Measurements from ENCODE around the gene SCMH1. TPM values are rescaled to one million over a fixed set of nuclear protein-coding genes. Genes with fewer than 3 reads are reported as not detected.

SCMH1 gene
- total RNA-seq, 4 donors from 2014 or later, result 76.5 to 110 (median 92.4) TPM

- H3K4me1 ChIP-seq, result peaks cover 0 to 12% (median 6%) of the 10 kb centered on the region in 4 donors
- no peaks in the 10 kb centered on the region for H3K27me3 ChIP-seq
- WGBS, result 93% methylated on average over 8 of the region's 8 CpGs
- no peak for DNase-seq (ENCODE audit: extremely low spot score)
- intact Hi-C loops (cut with DNase I), result no loop called here
- no peaks in the 10 kb centered on the region for H3K9me3 ChIP-seq
- H3K27ac ChIP-seq (replicated peaks in 1 of 4), result no peak overlapping the region
- no peak for TF ChIP-seq POLR2A (IDR thresholded peaks at IDR 0.05; ENCODE audit: low read depth)
- no peak for TF ChIP-seq EP300 (IDR thresholded peaks at IDR 0.05)
- TF ChIP-seq POLR2AphosphoS5 (IDR thresholded peaks at IDR 0.05), result no peak
- TF ChIP-seq CTCF (IDR thresholded peaks at IDR 0.05), result no peak
- H3K4me3 ChIP-seq, result no peak overlapping the region
- peaks cover 44 to 95% (median 68%) of the 10 kb centered on the region in 4 donors for H3K36me3 ChIP-seq
Observed at GRCh38 chr1:41009466-41009865, 232.6 kb downstream of the SCMH1 start.

- 93% methylated on average over 14 of the region's 19 CpGs for WGBS
- TF ChIP-seq CTCF (IDR thresholded peaks at IDR 0.05) (no peak), EP300 (IDR thresholded peaks at IDR 0.05) (no peak), POLR2AphosphoS5 (IDR thresholded peaks at IDR 0.05) (no peak)
- Histone ChIP-seq H3K27me3 (no peaks in the 10 kb centered on the region), H3K9me3 (no peaks in the 10 kb centered on the region), H3K4me1 (peaks cover 10 to 19% (median 19%) of the 10 kb centered on the region in 4 donors), H3K27ac (replicated peaks in 1 of 4) (no peak overlapping the region), H3K4me3 (no peak overlapping the region), H3K36me3 (peaks cover 42 to 98% (median 73%) of the 10 kb centered on the region in 4 donors)
- intact Hi-C loops (cut with DNase I), result no loop called here
- no peak for DNase-seq (ENCODE audit: extremely low spot score)
Observed at GRCh38 chr1:41006942-41007865, 234.9 kb downstream of the SCMH1 start.

- Histone ChIP-seq H3K4me1 (peaks cover 10 to 27% (median 24%) of the 10 kb centered on the region in 4 donors), H3K36me3 (peaks cover 37 to 98% (median 70%) of the 10 kb centered on the region in 4 donors), H3K4me3 (no peak overlapping the region), H3K9me3 (no peaks in the 10 kb centered on the region), H3K27me3 (no peaks in the 10 kb centered on the region), H3K27ac (replicated peaks in 1 of 4) (no peak overlapping the region)
- no peak for DNase-seq (ENCODE audit: extremely low spot score)
- intact Hi-C loops (cut with DNase I), result no loop called here
- WGBS, result 86% methylated on average over 5 of the region's 5 CpGs
- TF ChIP-seq POLR2AphosphoS5 (IDR thresholded peaks at IDR 0.05) (no peak), POLR2A (IDR thresholded peaks at IDR 0.05; ENCODE audit: low read depth) (no peak), EP300 (IDR thresholded peaks at IDR 0.05) (no peak), CTCF (IDR thresholded peaks at IDR 0.05) (no peak)
Observed at GRCh38 chr1:41005876-41006275, 236.2 kb downstream of the SCMH1 start.

GRCh38 chr1:41003640-41004220 lies 238.4 kb downstream of the SCMH1 start:
- TF ChIP-seq EP300 (IDR thresholded peaks at IDR 0.05) (no peak), CTCF (IDR thresholded peaks at IDR 0.05) (peak; percentile 55 to 68 (median 59)), POLR2A (IDR thresholded peaks at IDR 0.05; ENCODE audit: low read depth) (no peak), POLR2AphosphoS5 (IDR thresholded peaks at IDR 0.05) (peak; percentile 66 to 85)
- H3K36me3 ChIP-seq, result peaks cover 25 to 98% (median 70%) of the 10 kb centered on the region in 4 donors
- no peak overlapping the region for H3K4me3 ChIP-seq
- DNase-seq (ENCODE audit: extremely low spot score), result peak; percentile 98
- intact Hi-C loops (cut with DNase I), result no loop called here
- peak overlapping the region in 3 of 4 donors; percentile 39 to 65 (median 44) for H3K27ac ChIP-seq (replicated peaks in 1 of 4)
- peaks cover 10 to 27% (median 24%) of the 10 kb centered on the region in 4 donors for H3K4me1 ChIP-seq
- no peaks in the 10 kb centered on the region for H3K27me3 ChIP-seq
- 29% methylated on average over 11 of the region's 11 CpGs for WGBS
- no peaks in the 10 kb centered on the region for H3K9me3 ChIP-seq
